Activated CD4-positive, alpha-beta T cell treated with anti-CD3 and anti-CD28 coated beads, Interleukin-2, Interleukin-4, amounts not matched to agents 100 ng/mL and 50 ng/mL, durations not matched to agents 16 hours and 8 hours (primary cell): ENCODE measurements around the gene MTUS2.
"Not testable (repeated sequence)": the region's sequence is repeated elsewhere in the genome, so short reads cannot be mapped to it uniquely, and the experiment has no call there.

Experiments
- DNase-seq: peaks from one replicate; pipeline ENCODE4 v3.0.0-alpha.2; 2020; ENCODE audit warnings: low spot score

The MTUS2 gene

GRCh38 chr13:29164116-29164515 is 344.0 kb downstream of the MTUS2 start:
- no peak for DNase-seq

GRCh38 chr13:29165216-29165615 is 345.1 kb downstream of the MTUS2 start:
- no peak for DNase-seq

- DNase-seq = no peak
These were observed 345.7 kb downstream of the MTUS2 start for GRCh38 chr13:29165840-29166239.

- no peak for DNase-seq
These were observed 350.4 kb downstream of the MTUS2 start for GRCh38 chr13:29170436-29171082.

- no peak for DNase-seq
These were observed 351.1 kb downstream of the MTUS2 start for GRCh38 chr13:29171244-29171643.

GRCh38 chr13:29174093-29174492 is 354.0 kb downstream of the MTUS2 start:
- no peak for DNase-seq

- DNase-seq = no peak
These were observed 355.2 kb downstream of the MTUS2 start for GRCh38 chr13:29175250-29175873.

GRCh38 chr13:29180055-29180454 is 359.9 kb downstream of the MTUS2 start:
- DNase-seq = no peak

- DNase-seq = no peak
These were observed 362.1 kb downstream of the MTUS2 start for GRCh38 chr13:29182216-29182615.

GRCh38 chr13:29185926-29186325 is 365.8 kb downstream of the MTUS2 start:
- no peak for DNase-seq

- no peak for DNase-seq
These were observed 367.4 kb downstream of the MTUS2 start for GRCh38 chr13:29187584-29187983.

- no peak for DNase-seq
These were observed 370.2 kb downstream of the MTUS2 start for GRCh38 chr13:29190298-29190697.

GRCh38 chr13:29193083-29193482 is 372.9 kb downstream of the MTUS2 start:
- no peak for DNase-seq

- DNase-seq = no peak
These were observed 375.3 kb downstream of the MTUS2 start for GRCh38 chr13:29195456-29195855.

- no peak for DNase-seq
These were observed 376.4 kb downstream of the MTUS2 start for GRCh38 chr13:29196409-29197074.

GRCh38 chr13:29202753-29203152 is 382.6 kb downstream of the MTUS2 start:
- DNase-seq = not testable (repeated sequence)

- no peak for DNase-seq
These were observed 384.5 kb downstream of the MTUS2 start for GRCh38 chr13:29204651-29205050.

- DNase-seq = no peak
These were observed 390.5 kb downstream of the MTUS2 start for GRCh38 chr13:29210676-29211075.

GRCh38 chr13:29211162-29211561 is 391.0 kb downstream of the MTUS2 start:
- not testable (repeated sequence) for DNase-seq

- DNase-seq = no peak
These were observed 402.3 kb downstream of the MTUS2 start for GRCh38 chr13:29222458-29222857.

- no peak for DNase-seq
These were observed 404.1 kb downstream of the MTUS2 start for GRCh38 chr13:29224206-29224605.

GRCh38 chr13:29227576-29227975 is 407.4 kb downstream of the MTUS2 start:
- DNase-seq = no peak

- DNase-seq = no peak
These were observed 410.2 kb downstream of the MTUS2 start for GRCh38 chr13:29230299-29230845.
